ENCODE data around the gene SALL2. TPM values are rescaled to one million over a fixed set of nuclear protein-coding genes. Genes with fewer than 3 reads are reported as not detected.

SALL2 gene
- total RNA-seq, 5 donors from 2014 or later (not counting 1 experiment from before 2014, with no cell fraction given) = 3.3 to 5.8 (median 4.6) TPM

DNA sequence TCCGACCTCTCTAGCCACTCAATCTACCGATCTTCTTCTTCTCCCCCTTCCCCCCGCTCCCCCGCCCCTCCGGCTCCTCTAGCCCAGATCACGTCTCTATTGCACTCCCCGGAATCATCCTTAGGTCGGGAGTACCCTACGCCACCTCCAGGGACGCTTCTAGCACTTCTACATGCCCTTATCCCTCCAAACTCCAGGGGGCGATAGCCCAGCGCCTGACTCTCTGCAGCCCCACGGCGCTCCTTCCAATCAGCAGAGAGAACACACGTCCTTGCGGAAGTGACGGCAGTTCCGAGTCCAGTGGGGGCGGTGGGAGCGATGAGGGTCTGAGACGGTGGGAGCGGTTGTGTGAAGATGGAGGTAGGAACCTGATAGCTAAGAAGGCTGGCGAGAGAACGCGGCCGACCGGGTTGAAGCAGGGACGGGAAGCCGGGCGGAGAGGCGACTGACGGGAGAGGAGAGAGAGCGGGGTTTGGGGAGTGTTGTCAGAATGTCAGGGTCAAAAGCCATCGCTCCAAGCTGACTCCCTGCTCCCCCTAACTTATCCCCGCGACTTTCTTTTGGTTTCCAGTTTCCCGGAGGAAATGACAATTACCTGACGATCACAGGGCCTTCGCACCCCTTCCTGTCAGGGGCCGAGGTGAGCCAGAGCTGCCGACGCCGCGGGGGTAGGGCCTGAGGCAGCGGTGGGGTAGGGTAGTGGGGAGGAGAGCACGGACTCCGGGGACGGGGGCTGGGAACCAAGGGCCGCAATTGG lies 49.0 kb downstream of the SALL2 start, which contains the start of the genes RAB2B and TOX4:
Gene RAB2B (minus strand): TSS at position 35 of the 757 bp plus-strand sequence. CDS start 87 bp downstream, outside the sequence.
Gene TOX4 (plus strand): TSS at position 271 of the 757 bp plus-strand sequence. CDS start 84 bp downstream, at position 355.
- peak within 1 kb of the TSS; percentile 99 for H3K27ac Mint-ChIP-seq
- POLR2A ChIA-PET = interaction anchor here (0.5 to 2.5 kb wide), 8 partner anchors 21 to 1063 kb away, joined by 3 to 17 read pairs (median 3); partner anchors contain the start of gene CHD8 (in 1 of the 2)
- no peaks in the 10 kb centered on the region for H3K27me3 Mint-ChIP-seq
- H3K4me3 Mint-ChIP-seq = peak within 1 kb of the TSS; percentile 97 to 100 (median 100)
- DNase-seq = peak; percentile 86 to 99 (median 95)
- WGBS (ENCODE audit: insufficient coverage) = 2% methylated on average over 33 of the region's 49 CpGs
- Histone ChIP-seq H3K4me3 (ENCODE audit: control insufficient read depth in 1 of 2, extremely low read depth in 1 of 2, low read length in 1 of 2) (peak within 1 kb of the TSS; percentile 77 to 95), H3K9me3 (no peaks in the 10 kb centered on the region), H3K36me3 (ENCODE audit: control insufficient read depth in 2 of 2, extremely low read depth in 1 of 2, insufficient read depth in 1 of 2, low read length in 1 of 2) (peaks cover 0 to 25% of the 10 kb centered on the region in 2 donors), H3K4me1 (ENCODE audit: control insufficient read depth in 1 of 2, extremely low read depth in 1 of 2, insufficient read depth in 2 of 2, low read length in 2 of 2) (peaks cover 15 to 16% of the 10 kb centered on the region in 2 experiments), H3K27me3 (replicated peaks in 1 of 2; ENCODE audit: control insufficient read depth in 2 of 2, extremely low read depth in 1 of 2, insufficient read depth in 2 of 2, low read length in 1 of 2) (no peaks in the 10 kb centered on the region), H3K27ac (ENCODE audit: low read length) (peak within 1 kb of the TSS; percentile 89)
- H3K36me3 Mint-ChIP-seq = peaks cover 25% of the 10 kb centered on the region
- ATAC-seq (replicated peaks in 1 of 4) = peak; percentile 94 to 99 (median 97)
- peaks cover 45 to 57% (median 51%) of the 10 kb centered on the region in 3 donors for H3K4me1 Mint-ChIP-seq
- CTCF ChIA-PET = interaction anchor here (0.5 to 4.1 kb wide), 18 partner anchors 11 to 1419 kb away, joined by 3 to 24 read pairs (median 6); partner anchors contain the start of genes CHD8 (in 2 of the 2), METTL3 (in 1 of the 2), SALL2 (in 1 of the 2) and SUPT16H (in 1 of the 2)
- H3K9me3 Mint-ChIP-seq = no peaks in the 10 kb centered on the region

DNA sequence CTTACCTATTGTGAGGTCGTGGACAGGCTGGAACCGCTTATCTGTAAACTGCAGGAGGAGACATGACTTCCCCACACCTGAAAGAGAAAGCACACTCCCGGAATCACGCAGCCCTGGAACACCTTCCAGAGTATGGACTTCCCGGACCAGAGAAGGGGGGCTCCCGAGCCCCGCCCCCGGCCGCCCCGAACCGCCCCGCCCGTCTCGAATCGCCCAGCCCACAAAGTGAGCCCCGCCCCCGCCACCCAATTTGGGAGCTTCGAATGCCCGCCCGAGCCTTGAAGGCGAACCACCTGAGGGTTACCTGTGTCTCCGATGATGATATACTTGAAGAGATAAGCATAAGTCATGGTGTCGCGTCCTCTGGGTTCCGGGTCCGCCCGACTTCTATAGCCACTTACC lies 49.6 kb downstream of the SALL2 start:
- Mint-ChIP-seq H3K4me1 (peaks cover 45 to 54% (median 51%) of the 10 kb centered on the region in 3 donors), H3K27me3 (no peaks in the 10 kb centered on the region), H3K4me3 (peak overlapping the region; percentile 97 to 100 (median 100)), H3K27ac (peak overlapping the region; percentile 99), H3K36me3 (peaks cover 23% of the 10 kb centered on the region), H3K9me3 (no peaks in the 10 kb centered on the region)
- Histone ChIP-seq H3K4me3 (ENCODE audit: control insufficient read depth in 1 of 2, extremely low read depth in 1 of 2, low read length in 1 of 2) (peak overlapping the region; percentile 77 to 95), H3K4me1 (ENCODE audit: control insufficient read depth in 1 of 2, extremely low read depth in 1 of 2, insufficient read depth in 2 of 2, low read length in 2 of 2) (peaks cover 15 to 16% of the 10 kb centered on the region in 2 experiments), H3K9me3 (no peaks in the 10 kb centered on the region), H3K27ac (ENCODE audit: low read length) (peak overlapping the region; percentile 75), H3K27me3 (replicated peaks in 1 of 2; ENCODE audit: control insufficient read depth in 2 of 2, extremely low read depth in 1 of 2, insufficient read depth in 2 of 2, low read length in 1 of 2) (no peaks in the 10 kb centered on the region), H3K36me3 (ENCODE audit: control insufficient read depth in 2 of 2, extremely low read depth in 1 of 2, insufficient read depth in 1 of 2, low read length in 1 of 2) (peaks cover 0 to 21% of the 10 kb centered on the region in 2 donors)
- WGBS (ENCODE audit: insufficient coverage) = 1% methylated on average over 14 of the region's 27 CpGs
- DNase-seq = peak in 4 of 35 experiments; percentile 76 to 89 (median 79)
- ChIA-PET CTCF (interaction anchor here (0.6 to 4.1 kb wide), 13 partner anchors 11 to 235 kb away, joined by 3 to 24 read pairs (median 7); partner anchors contain the start of genes CHD8 (in 1 of the 2), METTL3 (in 1 of the 2), SALL2 (in 1 of the 2) and SUPT16H (in 1 of the 2)), POLR2A (interaction anchor here (0.5 to 2.5 kb wide), 7 partner anchors 21 to 1064 kb away, joined by 3 to 17 read pairs (median 5); partner anchors contain the start of genes CHD8 (in 1 of the 2) and METTL3 (in 1 of the 2))
- ATAC-seq (replicated peaks in 1 of 4) = peak; percentile 55 to 64 (median 60)

DNA sequence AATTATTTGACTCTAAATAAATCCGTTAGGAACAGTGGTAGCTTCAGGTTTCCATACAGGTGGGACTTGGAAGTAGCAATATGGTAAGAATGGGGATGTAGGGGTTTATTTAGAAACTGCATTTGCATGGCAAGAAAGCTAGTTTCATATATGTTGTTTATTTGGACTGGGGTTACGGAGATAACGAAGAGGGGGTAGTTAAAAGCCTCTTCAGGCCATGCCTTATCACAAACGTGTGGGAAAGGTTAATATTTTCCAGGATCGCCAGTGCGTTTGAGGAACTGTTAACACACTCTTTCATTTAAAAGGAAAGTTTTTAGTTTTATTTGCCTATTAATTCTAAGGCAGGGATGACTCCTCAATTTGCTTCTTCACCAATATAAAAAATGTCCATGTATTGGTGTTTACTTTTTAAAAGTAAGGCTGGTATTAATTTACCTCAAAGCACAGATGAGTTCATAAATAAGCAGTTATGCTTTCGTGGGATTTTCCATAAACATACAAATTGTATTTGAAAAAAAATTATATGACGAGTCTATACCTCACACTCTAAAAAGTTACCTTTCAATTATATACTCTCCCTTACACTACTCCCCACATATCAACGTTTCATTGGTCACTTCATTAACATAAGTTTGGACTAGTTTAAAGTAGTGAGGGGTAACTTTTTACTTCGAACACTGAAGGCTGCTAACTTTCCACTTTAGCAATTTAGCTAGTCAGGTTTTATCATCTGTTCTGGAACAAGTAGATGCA lies 50.2 kb downstream of the SALL2 start:
- H3K9me3 Mint-ChIP-seq = no peaks in the 10 kb centered on the region
- H3K36me3 Mint-ChIP-seq = peaks cover 21% of the 10 kb centered on the region
- no peak for ATAC-seq (replicated peaks in 1 of 4)
- H3K9me3 ChIP-seq = no peaks in the 10 kb centered on the region
- H3K27ac Mint-ChIP-seq = peak overlapping the region; percentile 99
- peaks cover 15 to 16% of the 10 kb centered on the region in 2 experiments for H3K4me1 ChIP-seq (ENCODE audit: control insufficient read depth in 1 of 2, extremely low read depth in 1 of 2, insufficient read depth in 2 of 2, low read length in 2 of 2)
- peak overlapping the region; percentile 75 for H3K27ac ChIP-seq (ENCODE audit: low read length)
- POLR2A ChIA-PET = interaction anchor here in 1 of 2 donors (0.6 to 2.5 kb wide), 2 partner anchors 20 to 35 kb away, joined by 5 to 17 read pairs; partner anchors contain the start of genes CHD8 and METTL3
- no peaks in the 10 kb centered on the region for H3K27me3 Mint-ChIP-seq
- peaks cover 43 to 50% (median 49%) of the 10 kb centered on the region in 3 donors for H3K4me1 Mint-ChIP-seq
- no peaks in the 10 kb centered on the region for H3K27me3 ChIP-seq (replicated peaks in 1 of 2; ENCODE audit: control insufficient read depth in 2 of 2, extremely low read depth in 1 of 2, insufficient read depth in 2 of 2, low read length in 1 of 2)
- CTCF ChIA-PET = interaction anchor here in 1 of 2 donors (0.7 to 4.1 kb wide), 10 partner anchors 10 to 234 kb away, joined by 3 to 24 read pairs (median 6); partner anchors contain the start of genes CHD8, METTL3, SALL2 and SUPT16H
- peak overlapping the region; percentile 97 to 100 (median 100) for H3K4me3 Mint-ChIP-seq
- no peak for DNase-seq
- H3K4me3 ChIP-seq (ENCODE audit: control insufficient read depth in 1 of 2, extremely low read depth in 1 of 2, low read length in 1 of 2) = peak overlapping the region; percentile 77 to 95
- WGBS (ENCODE audit: insufficient coverage) = 100% methylated on average over 2 of the region's 10 CpGs
- H3K36me3 ChIP-seq (ENCODE audit: control insufficient read depth in 2 of 2, extremely low read depth in 1 of 2, insufficient read depth in 1 of 2, low read length in 1 of 2) = peaks cover 0 to 19% of the 10 kb centered on the region in 2 donors

Other genes starting within 250 kb of the SALL2 start
- under 1 TPM in 2 of 5 donors, not detected in 3; 0.16 to 0.76 TPM for gene RPGRIP1, start 246.3 kb downstream of the SALL2 start, total RNA-seq
- gene SUPT16H, start 142.3 kb downstream of the SALL2 start, total RNA-seq = 10 to 100 TPM; 51.4 to 76.4 (median 71.6) TPM
- gene CHD8, start 70.2 kb downstream of the SALL2 start, total RNA-seq = 100 to 1,000 TPM; 125 to 133 (median 131) TPM
- gene RAB2B, start 49.4 kb downstream of the SALL2 start, total RNA-seq = 10 to 100 TPM; 23.6 to 33.7 (median 27.6) TPM
- 10 to 100 TPM; 68.7 to 95.6 (median 78.9) TPM for gene TOX4, start 49.2 kb downstream of the SALL2 start, total RNA-seq
- 10 to 100 TPM; 48.0 to 94.6 (median 91.6) TPM for gene METTL3, start 15.0 kb downstream of the SALL2 start, total RNA-seq
- not detected for gene OR10G3, start 53.7 kb upstream of the SALL2 start, total RNA-seq
- gene OR10G2, start 108.6 kb upstream of the SALL2 start, total RNA-seq = not detected
- under 1 TPM in 1 of 5 donors, not detected in 4; 0.26 TPM for gene OR4E2, start 127.5 kb upstream of the SALL2 start, total RNA-seq
- under 1 TPM in 1 of 5 donors, not detected in 4; 0.20 TPM for gene OR4E1, start 147.5 kb upstream of the SALL2 start, total RNA-seq